ENCODE measurements around the gene CAPZB.

The CAPZB gene

GRCh38 chr1:19325958-19326747, 159.2 kb downstream of the CAPZB start:
- no peak for DNase-seq

DNA sequence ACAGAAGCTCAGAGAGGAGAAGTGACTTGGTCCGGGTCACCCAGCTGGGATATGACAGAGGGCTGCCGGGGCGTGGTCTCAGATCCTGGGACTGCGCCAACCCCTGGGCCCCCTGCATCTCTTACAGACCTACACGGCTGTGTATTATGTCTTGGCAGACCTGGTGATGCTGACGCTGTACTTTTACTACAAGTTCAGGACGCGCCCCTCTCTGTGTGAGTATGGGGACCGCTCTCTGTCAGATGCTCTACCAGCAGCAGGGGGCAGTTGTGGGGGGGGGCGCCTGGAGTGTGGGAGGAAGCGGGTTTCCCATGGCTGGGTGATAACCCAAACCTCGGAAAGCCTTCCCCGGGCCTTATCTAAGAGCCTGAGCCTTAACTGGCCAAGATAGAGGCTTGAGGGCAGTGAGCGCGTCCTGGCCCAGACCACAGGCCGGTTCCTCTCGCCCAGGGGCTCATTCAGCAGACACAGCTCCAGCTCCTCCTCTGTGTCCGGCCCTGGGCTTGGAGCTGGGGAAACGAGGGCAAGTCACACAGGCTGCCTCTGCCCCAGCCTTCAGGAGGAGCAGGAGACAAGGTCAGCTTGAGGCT, 159.9 kb downstream of the CAPZB start:
- DNase-seq = no peak

GRCh38 chr1:19324665-19324990, 160.7 kb downstream of the CAPZB start:
- no peak for DNase-seq

- DNase-seq = no peak
These were observed 161.2 kb downstream of the CAPZB start for GRCh38 chr1:19323987-19324664.

DNA sequence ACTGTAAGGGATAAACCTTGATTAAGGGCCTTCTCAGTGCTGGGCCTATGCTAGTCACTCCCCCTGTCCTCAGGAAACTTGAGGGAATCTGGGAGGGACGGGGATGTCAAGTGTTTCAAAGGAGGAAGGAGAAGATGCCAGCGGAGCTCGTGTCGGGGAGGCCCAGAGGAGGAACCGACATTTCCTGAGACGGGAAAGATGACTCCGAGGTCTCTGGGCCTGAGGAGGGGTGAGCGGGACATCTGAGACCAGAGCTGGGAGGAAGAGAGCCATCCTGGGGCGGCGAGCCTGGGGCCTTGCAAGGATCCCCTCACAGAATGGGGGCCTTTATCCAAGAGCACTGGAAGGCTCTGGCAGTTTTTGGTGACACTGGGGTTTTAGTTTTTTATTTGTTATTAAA, 162.9 kb downstream of the CAPZB start:
- no peak for DNase-seq

GRCh38 chr1:19321071-19321470, 164.3 kb downstream of the CAPZB start:
- DNase-seq = no peak

DNA sequence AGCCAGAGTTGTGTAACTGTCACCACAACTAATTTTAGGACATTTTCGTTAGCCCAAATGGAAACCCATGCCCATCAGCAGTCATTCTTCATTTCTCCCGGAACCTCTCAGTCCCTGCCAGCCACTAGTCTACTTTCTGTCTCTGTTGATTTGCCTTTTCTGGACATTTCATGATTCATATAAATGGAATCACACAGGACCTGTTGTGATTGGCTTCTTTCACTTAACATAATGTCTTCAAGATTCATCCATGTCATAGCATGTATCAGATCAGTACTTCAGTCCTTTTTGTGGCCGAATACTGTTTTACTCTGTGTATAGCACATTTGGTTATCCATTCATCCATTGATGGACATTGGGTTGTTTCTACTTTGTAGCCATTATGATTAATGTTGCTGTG, 166.1 kb downstream of the CAPZB start:
- DNase-seq = no peak

GRCh38 chr1:19317126-19317910, 168.0 kb downstream of the CAPZB start:
- DNase-seq = no peak

DNA sequence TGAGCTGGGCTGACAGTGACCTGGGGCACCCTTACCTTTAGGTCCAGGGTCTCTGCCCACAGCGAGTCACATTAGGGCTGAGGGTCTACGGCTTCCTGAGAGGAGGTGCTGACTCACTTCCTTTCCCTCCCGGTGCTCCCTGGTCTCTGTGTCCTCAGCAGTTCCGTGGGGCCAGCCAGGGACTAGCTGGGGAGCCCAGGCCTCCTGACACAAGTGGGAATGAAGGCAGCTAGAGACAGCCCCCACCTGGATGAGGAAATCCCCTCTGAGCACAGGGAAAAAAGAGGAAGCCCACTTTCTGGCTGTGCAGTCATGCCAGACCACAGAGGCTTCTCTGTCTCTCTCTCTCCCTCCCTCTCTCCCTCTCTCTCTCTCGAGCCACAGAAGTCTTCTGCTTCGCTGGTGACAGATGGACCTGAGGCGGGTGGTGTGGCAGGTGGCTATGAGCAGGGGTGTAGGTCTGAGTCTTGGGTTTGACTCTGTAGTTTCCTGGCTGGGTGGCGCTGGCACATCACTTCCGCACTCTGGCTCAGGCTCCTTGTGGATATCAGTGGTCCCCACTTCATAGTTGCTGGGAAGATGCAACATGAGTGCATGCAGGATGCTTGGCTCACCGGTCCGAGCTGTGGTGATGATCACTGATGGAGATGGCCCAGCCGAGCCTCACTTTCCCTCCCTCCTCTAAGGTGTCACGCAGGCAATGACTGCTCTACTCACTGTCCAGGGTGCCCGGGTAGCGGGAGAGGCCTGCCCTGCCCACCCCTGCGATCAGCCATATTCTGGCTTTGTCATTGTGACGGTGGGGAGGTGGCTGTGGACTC, 169.8 kb downstream of the CAPZB start:
- no peak for DNase-seq

GRCh38 chr1:19313961-19314882, 171.1 kb downstream of the CAPZB start:
- DNase-seq = no peak

GRCh38 chr1:19313636-19313959, 171.7 kb downstream of the CAPZB start:
- DNase-seq = no peak

- DNase-seq = no peak
These were observed 172.3 kb downstream of the CAPZB start for GRCh38 chr1:19312782-19313635.

DNA sequence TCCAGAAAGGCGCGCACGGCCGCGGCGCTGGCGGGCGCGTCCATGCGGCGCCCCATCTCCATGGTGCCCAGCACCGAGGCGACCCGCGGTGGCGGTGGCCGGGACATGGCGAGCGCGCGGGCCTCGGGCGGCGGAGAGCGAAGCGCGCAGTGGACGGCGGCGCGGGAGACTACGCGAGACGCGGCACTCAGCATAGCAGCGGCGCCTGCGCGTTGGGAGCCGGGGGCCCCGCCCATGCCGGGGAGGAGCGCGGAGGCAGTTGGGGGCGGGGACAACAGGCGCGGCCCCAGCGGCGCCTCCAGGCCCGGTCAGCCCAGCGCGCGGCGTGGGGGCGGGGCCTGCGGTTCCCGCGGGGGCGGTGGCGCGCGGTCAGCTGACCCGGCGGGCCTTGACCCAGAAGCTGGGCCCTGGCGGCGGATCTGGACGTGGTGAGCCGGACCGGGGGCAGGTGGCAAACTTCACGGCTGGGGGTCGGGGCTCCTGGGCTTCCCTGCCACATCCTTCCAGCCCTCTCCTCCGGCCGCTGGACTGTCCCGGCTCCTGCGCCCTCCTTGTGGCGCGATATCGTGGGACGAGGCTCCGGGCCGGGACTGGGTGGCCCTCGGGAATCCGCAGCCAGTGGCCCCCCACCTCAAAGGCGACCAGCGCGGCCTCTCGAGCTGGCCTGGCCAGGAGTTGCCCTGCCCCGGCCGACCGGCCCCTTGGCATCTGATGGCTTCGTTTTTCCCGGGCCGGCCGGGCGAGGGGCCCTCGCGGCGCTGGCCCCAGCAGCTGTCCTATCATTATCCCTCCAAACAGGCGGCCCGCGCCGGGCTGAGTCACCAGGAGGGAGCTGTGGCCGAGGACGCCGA, 173.2 kb downstream of the CAPZB start, which contains the start of the genes AKR7A2 and SLC66A1:
Gene AKR7A2 (minus strand): TSS at position 214 of the 851 bp plus-strand sequence. CDS start 20 bp downstream, at position 194.
Gene SLC66A1 (plus strand): TSS at position 396 of the 851 bp plus-strand sequence. CDS start 5,352 bp downstream, outside the sequence.
- peak; percentile 75 to 90 (median 85) for DNase-seq

DNA sequence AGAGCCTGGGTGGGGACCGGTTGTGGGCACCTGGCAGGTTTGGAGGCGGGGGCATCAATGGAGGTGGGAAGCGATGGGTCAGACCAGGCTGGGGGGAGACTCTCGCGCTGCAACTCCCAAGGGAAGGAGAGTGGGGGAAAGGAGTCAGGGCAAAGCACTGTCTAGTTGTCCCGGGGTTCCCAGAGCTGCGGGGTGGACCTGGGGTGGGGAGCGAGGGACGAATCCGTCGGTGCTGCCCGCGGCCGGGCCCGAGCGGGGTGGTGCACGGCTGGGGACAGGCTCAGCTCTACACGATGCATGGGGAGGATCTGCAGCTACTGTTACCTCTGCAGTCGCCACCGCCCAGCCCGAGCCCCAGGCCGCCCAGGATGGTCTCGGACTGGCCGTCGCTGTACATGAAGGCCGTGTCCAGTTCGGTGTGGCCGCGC, 173.8 kb downstream of the CAPZB start:
- peak in 1 of 5 donors; percentile 7 for DNase-seq

DNA sequence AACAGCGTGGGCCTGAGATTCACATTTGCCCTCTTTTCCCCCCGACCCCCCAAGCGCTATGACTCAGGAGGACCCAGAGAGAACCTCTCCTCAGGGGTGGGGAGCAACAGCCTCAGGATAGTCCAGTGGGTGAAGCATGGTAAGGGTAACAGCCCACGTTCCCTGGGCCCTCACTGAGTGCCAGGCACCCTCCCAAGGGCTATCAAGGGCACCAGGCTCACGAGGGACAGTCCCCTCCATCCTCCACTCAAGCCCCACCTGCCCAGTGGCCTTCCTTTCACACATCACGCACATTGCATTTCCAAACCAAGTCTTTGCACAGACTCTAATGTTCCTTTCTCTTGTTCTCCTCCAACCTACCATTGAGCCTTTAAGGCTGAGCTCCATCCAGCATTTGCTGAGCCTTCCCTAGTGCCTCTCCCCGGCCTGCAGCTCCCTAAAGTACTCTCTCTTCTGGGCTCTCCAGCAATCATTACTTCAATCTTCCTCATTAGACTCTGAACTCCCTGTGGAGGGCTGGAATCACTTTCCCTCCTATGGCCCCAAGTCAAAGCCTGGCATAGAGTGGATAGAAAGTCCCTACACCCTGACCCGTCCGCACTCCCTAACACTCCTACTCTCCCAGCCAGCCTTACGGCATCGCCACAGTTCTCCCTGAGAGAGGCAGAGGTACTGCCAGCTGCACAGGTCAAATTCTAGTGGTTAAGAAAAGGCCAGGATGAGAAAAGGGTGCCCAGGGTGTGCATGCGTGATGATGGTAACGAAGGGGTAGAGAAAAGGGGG, 174.4 kb downstream of the CAPZB start:
- no peak for DNase-seq

DNA sequence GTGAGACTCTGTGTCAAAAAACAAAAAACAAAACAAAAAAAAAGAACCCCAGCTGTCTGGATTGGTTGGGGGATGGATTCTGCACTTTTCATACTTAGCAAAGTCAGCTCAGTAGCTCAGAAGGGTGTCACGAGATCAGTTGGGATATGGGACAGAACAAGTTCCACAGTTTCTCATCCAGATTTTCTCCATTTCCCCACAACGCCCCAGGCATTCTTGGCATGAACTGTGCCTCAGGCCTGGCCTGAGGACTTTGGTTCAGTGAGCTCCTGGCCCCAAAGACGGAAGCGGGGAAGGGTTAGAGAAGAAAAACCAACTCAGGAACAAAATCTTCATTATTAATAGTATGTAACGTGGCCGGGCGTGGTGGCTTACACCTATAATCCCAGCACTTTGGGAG, 175.3 kb downstream of the CAPZB start:
- no peak for DNase-seq

DNA sequence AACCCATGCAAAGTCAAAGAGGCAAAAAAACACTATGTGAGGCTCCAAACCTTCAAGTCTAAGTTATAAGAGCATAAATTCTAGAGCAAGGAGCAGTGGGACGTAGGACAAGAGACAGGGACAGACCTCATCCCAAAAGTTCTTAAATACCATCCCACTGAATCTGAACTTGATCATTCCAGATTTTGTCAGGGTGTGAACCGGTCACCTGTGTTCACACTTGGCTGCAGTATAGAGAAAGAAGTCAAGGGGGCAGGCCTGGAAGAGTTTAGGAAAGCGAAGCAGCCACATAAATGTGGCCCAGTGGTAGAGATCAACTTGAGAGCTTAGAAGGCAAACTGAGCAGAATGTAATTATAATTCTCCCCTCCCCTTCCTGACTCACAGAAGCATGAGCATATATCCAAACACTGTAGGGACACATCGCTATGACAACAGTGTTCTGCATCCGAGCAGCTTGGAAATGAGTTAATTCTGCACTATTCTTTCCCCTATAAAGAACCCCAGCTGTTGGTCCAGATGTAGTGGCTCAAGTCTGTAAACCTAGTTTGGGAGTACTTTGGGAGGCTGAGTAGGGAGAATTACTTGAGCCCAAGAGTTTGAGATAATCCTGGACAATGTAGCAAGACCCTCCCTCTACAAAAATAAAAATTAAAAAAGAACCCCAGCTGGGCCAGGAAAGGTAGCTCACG, 176.1 kb downstream of the CAPZB start:
- DNase-seq = no peak

- no peak for DNase-seq
These were observed 176.8 kb downstream of the CAPZB start for GRCh38 chr1:19308509-19308907.
